CD4-positive, alpha-beta T cell (primary cell): ENCODE data around the gene ZDHHC18. TPM values are rescaled to one million over a fixed set of nuclear protein-coding genes. Genes with fewer than 3 reads are reported as not detected.
A peak's percentile ranks its signal among the peaks of the same experiment; 100 is the strongest.

Experiments used
- ATAC-seq: fragments of 200-7000 bp; cut with Tn5 transposase; one replicate; pipeline ENCODE4 v1.10.0; 2022; ENCODE audit warnings: mild to moderate bottlenecking; ENCODE audit not compliant: poor library complexity
- CTCF ChIA-PET: fragments of 350-600 bp; sonication (Branson Sonifier 250); formaldehyde crosslinking; loops from one replicate; lab custom pipeline; 2021; ENCODE audit warnings: antibody characterized with exemption, inconsistent platforms; lab: Charles Lee
- POLR2A ChIA-PET: fragments of 350-600 bp; sonication (Branson Sonifier 250); formaldehyde crosslinking; loops from one replicate; lab custom pipeline; 2021; ENCODE audit warnings: antibody characterized with exemption, inconsistent platforms; lab: Charles Lee
- DNase-seq, 14 experiments: peaks; one replicate each; pipeline ENCODE4 v3.0.0-alpha.2; 2013 to 2020; ENCODE audit warnings: mixed read lengths in 2 of 14
- H3K27ac ChIP-seq, 2 donors: one replicate each; pipeline versions ENCODE4 v1.5.1 to v1.7.0; 2013; ENCODE audit warnings: low read length in 2 of 2, low read depth in 1 of 2, mild to moderate bottlenecking in 1 of 2
- H3K27me3 ChIP-seq, 2 experiments: 1 replicate in 1 of 2; 2 replicates in 1 of 2; pipeline versions ENCODE4 v1.6.1 to v1.7.0; 2013; ENCODE audit warnings: low read length in 2 of 2, control low read depth in 1 of 2, mild to moderate bottlenecking in 1 of 2, moderate library complexity in 1 of 2; ENCODE audit not compliant: insufficient read depth in 2 of 2, control insufficient read depth in 1 of 2
- H3K36me3 ChIP-seq: one replicate; pipeline ENCODE4 v1.6.1; 2013; ENCODE audit warnings: low read length, control low read depth; ENCODE audit not compliant: insufficient read depth
- H3K4me1 ChIP-seq: one replicate; pipeline ENCODE4 v1.6.1; 2013; ENCODE audit warnings: low read length, control low read depth; ENCODE audit not compliant: insufficient read depth
- H3K4me3 ChIP-seq: one replicate; pipeline ENCODE4 v1.5.1; 2013; ENCODE audit warnings: mild to moderate bottlenecking, low read length, moderate library complexity
- H3K9me3 ChIP-seq, 2 experiments: 1 replicate in 1 of 2; 2 replicates in 1 of 2; pipeline versions ENCODE4 v1.6.1 to v1.7.0; 2013; ENCODE audit warnings: low read length in 2 of 2, mild to moderate bottlenecking in 2 of 2, control low read depth in 1 of 2, moderate library complexity in 1 of 2; ENCODE audit not compliant: control insufficient read depth in 1 of 2, insufficient read depth in 1 of 2
- H3K27ac Mint-ChIP-seq: one replicate; pipeline ENCODE4 v1.8.0; 2020; ENCODE audit warnings: mixed read lengths
- H3K27me3 Mint-ChIP-seq: one replicate; pipeline ENCODE4 v1.8.0; 2021; ENCODE audit warnings: mixed read lengths
- H3K36me3 Mint-ChIP-seq: one replicate; pipeline ENCODE4 v1.8.0; 2021; ENCODE audit warnings: low read depth, mixed read lengths
- H3K4me1 Mint-ChIP-seq: one replicate; pipeline ENCODE4 v1.8.0; 2021; ENCODE audit warnings: low read depth, mixed read lengths
- H3K4me3 Mint-ChIP-seq: one replicate; pipeline ENCODE4 v1.8.0; 2020; ENCODE audit warnings: mild to moderate bottlenecking, mixed read lengths
- H3K9me3 Mint-ChIP-seq: one replicate; pipeline ENCODE4 v1.8.0; 2020; ENCODE audit warnings: mixed read lengths
- intact Hi-C, 2 experiments: fragments of 100-400 bp; cut with DNase I in 1 of 2; cut with micrococcal nuclease in 1 of 2; formaldehyde crosslinking; loops; one replicate each; pipeline versions ENCODE4 v1.15.1 to v1.9.0; 2023 to 2025; cut with DNase I, micrococcal nuclease
- polyA plus RNA-seq, 2 donors: library from polyadenylated mRNA; unstranded; fragments of 120-200 nt; gene quantifications; one replicate each; pipeline ENCODE4 v1.2.1, GENCODE V29; 2013
- total RNA-seq, 174 experiments: library from RNA in 2 of 174; stranded (reverse) in 2 of 174; gene quantifications; one replicate each; pipeline ENCODE4 v1.2.3 and lab custom pipeline; 2021 to 2026
- TF ChIP-seq, protein P1 (sequence below): fragments of 200-600 bp; IDR thresholded peaks from one replicate; pipeline ENCODE4 v1.8.0; 2022; ENCODE audit warnings: antibody characterized with exemption, mild to moderate bottlenecking

The ZDHHC18 gene, protein sequence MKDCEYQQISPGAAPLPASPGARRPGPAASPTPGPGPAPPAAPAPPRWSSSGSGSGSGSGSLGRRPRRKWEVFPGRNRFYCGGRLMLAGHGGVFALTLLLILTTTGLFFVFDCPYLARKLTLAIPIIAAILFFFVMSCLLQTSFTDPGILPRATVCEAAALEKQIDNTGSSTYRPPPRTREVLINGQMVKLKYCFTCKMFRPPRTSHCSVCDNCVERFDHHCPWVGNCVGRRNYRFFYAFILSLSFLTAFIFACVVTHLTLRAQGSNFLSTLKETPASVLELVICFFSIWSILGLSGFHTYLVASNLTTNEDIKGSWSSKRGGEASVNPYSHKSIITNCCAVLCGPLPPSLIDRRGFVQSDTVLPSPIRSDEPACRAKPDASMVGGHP
- total RNA-seq (10 to 100 TPM; 46.2 to 48.0 TPM), total RNA-seq (lab: John Stamatoyannopoulos, UW) (51.4 to 130 (median 85.4) reads per million in 172 experiments)
- polyA plus RNA-seq (2013, experiment 1 of 2) = 41.6 TPM
- polyA plus RNA-seq (2013, experiment 2 of 2) = 45.8 TPM

DNA sequence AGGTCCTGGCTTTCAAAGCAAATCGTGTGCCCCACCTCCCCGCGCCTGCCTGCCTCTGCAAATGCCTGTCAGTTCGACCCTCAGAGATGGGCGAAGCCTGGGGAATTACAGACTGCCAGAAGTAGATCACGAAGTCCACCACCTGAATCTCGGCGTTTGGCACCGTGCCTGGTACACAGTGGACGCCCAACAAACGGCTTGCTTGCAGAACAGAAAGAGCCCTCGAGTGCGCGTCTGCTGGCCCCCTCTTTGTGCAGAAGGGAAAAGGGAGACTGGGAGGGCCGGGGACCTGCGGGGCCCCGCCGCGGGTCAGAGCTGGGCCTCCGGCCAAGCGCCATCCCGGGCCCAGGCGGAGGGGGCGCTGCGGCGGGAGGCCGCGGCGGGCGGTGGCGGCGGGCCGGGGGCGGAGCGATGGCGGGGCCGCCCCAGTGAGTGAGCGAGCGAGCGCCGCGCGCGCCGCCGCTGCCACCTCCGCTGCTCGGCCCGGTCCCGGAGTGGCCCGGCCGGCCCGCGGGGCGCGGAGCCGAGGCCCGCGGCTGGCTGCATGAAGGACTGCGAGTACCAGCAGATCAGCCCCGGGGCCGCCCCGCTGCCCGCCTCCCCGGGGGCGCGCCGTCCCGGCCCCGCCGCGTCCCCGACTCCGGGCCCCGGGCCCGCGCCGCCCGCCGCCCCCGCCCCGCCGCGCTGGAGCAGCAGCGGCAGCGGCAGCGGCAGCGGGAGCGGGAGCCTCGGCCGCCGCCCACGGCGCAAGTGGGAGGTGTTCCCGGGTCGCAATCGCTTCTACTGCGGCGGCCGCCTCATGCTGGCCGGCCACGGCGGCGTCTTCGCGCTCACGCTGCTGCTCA is at the start of gene ZDHHC18:
Gene ZDHHC18, plus strand, starts transcription at position 428 of the 845 bp plus-strand sequence. Its CDS starts 117 bp downstream, at position 545.
- H3K4me1 Mint-ChIP-seq = peaks cover 69% of the 10 kb centered on the region
- H3K36me3 ChIP-seq = peaks cover 9% of the 10 kb centered on the region
- ATAC-seq (peak; percentile 90), DNase-seq (peak; percentile 39 to 91 (median 66))
- TF ChIP-seq, protein P1, sequence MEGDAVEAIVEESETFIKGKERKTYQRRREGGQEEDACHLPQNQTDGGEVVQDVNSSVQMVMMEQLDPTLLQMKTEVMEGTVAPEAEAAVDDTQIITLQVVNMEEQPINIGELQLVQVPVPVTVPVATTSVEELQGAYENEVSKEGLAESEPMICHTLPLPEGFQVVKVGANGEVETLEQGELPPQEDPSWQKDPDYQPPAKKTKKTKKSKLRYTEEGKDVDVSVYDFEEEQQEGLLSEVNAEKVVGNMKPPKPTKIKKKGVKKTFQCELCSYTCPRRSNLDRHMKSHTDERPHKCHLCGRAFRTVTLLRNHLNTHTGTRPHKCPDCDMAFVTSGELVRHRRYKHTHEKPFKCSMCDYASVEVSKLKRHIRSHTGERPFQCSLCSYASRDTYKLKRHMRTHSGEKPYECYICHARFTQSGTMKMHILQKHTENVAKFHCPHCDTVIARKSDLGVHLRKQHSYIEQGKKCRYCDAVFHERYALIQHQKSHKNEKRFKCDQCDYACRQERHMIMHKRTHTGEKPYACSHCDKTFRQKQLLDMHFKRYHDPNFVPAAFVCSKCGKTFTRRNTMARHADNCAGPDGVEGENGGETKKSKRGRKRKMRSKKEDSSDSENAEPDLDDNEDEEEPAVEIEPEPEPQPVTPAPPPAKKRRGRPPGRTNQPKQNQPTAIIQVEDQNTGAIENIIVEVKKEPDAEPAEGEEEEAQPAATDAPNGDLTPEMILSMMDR = peak; percentile 29
- H3K27ac ChIP-seq = peak within 1 kb of the TSS; percentile 83 to 88
- H3K27me3 ChIP-seq = no peaks in the 10 kb centered on the region
- peak within 1 kb of the TSS; percentile 100 for H3K27ac Mint-ChIP-seq
- no peaks in the 10 kb centered on the region for H3K9me3 ChIP-seq
- H3K36me3 Mint-ChIP-seq = peaks cover 27% of the 10 kb centered on the region
- peak within 1 kb of the TSS; percentile 71 for H3K4me3 ChIP-seq
- peak within 1 kb of the TSS; percentile 96 for H3K4me3 Mint-ChIP-seq
- ChIA-PET POLR2A (interaction anchor here (1.0 to 1.5 kb wide), 3 partner anchors 64 to 133 kb away, joined by 4 to 5 read pairs (median 4); partner anchors contain the start of gene GPN2), CTCF (interaction anchor here (0.6 to 1.4 kb wide), 8 partner anchors 9 to 326 kb away, joined by 3 to 7 read pairs (median 3); no protein-coding TSS in a partner anchor)
- intact Hi-C loops = no loop called here
- H3K9me3 Mint-ChIP-seq = no peaks in the 10 kb centered on the region
- no peaks in the 10 kb centered on the region for H3K27me3 Mint-ChIP-seq
- H3K4me1 ChIP-seq = peaks cover 66% of the 10 kb centered on the region

DNA sequence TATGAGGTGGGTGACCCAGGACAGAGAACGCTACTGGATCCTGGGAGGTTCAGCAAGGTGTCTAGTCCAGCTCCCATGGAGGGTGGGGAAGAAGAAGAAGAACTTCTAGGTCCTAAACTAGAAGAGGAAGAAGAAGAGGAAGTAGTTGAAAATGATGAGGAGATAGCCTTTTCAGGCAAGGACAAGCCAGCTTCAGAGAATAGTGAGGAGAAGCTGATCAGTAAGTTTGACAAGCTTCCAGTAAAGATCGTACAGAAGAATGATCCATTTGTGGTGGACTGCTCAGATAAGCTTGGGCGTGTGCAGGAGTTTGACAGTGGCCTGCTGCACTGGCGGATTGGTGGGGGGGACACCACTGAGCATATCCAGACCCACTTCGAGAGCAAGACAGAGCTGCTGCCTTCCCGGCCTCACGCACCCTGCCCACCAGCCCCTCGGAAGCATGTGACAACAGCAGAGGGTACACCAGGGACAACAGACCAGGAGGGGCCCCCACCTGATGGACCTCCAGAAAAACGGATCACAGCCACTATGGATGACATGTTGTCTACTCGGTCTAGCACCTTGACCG is 47.3 kb upstream of the ZDHHC18 start:
- H3K27me3 Mint-ChIP-seq = no peaks in the 10 kb centered on the region
- Histone ChIP-seq H3K9me3 (no peaks in the 10 kb centered on the region), H3K27me3 (no peaks in the 10 kb centered on the region), H3K4me3 (no peak overlapping the region), H3K27ac (no peak overlapping the region), H3K36me3 (peaks cover 76% of the 10 kb centered on the region), H3K4me1 (peaks cover 18% of the 10 kb centered on the region)
- TF ChIP-seq, protein P1 = no peak
- DNase-seq = no peak
- no peak for ATAC-seq
- H3K4me1 Mint-ChIP-seq = peaks cover 45% of the 10 kb centered on the region
- POLR2A ChIA-PET = interaction anchor here (1.1 to 1.4 kb wide), 2 partner anchors 9 to 56 kb away, joined by 3 to 7 read pairs; partner anchors contain the start of gene PIGV
- H3K4me3 Mint-ChIP-seq = no peak overlapping the region
- peak overlapping the region; percentile 25 for H3K27ac Mint-ChIP-seq
- peaks cover 81% of the 10 kb centered on the region for H3K36me3 Mint-ChIP-seq
- CTCF ChIA-PET = interaction anchor here (1.2 kb wide), 1 partner anchor 10 kb away, joined by 6 read pairs; no protein-coding TSS in a partner anchor
- intact Hi-C loops = no loop called here
- no peaks in the 10 kb centered on the region for H3K9me3 Mint-ChIP-seq
